GM12878 (cell line): Measurements from ENCODE around the gene DNMBP. TPM values are rescaled to one million over a fixed set of nuclear protein-coding genes. Genes with fewer than 3 reads are reported as not detected.

Experiments used
- ATAC-seq: fragments of 200-7000 bp; cut with Tn5 transposase; 3 replicates; pipeline ENCODE4 v1.9.1; 2020; ENCODE audit warnings: mild to moderate bottlenecking, moderate library complexity
- BruUV-seq: library from RNA; stranded (reverse); fragments of 400-500 nt; replicated peaks from 2 replicates; lab custom pipeline; 2021; lab: Mats Ljungman, UMichigan
- CTCF ChIA-PET: fragments of 300-600 bp; sonication (Branson Sonifier 250); formaldehyde crosslinking; extraction: SDS; loops from one replicate; lab custom pipeline; 2021; ENCODE audit warnings: inconsistent platforms; lab: Yijun Ruan, JAX
- POLR2A ChIA-PET: fragments of 350-600 bp; formaldehyde crosslinking; extraction: SDS; loops from one replicate; lab custom pipeline; 2021; ENCODE audit warnings: inconsistent platforms; lab: Charles Lee
- RAD21 ChIA-PET: fragments of 300-600 bp; sonication (Branson Sonifier 250); formaldehyde crosslinking; loops from one replicate; lab custom pipeline; 2023; ENCODE audit warnings: antibody characterized with exemption; ENCODE audit not compliant: unreplicated experiment; lab: Charles Lee
- SMC1A ChIA-PET: fragments of 300-600 bp; sonication (Branson Sonifier 250); formaldehyde crosslinking; loops from one replicate; lab custom pipeline; 2023; ENCODE audit not compliant: unreplicated experiment, uncharacterized antibody; lab: Charles Lee
- DNase-seq: peaks from one replicate; pipeline ENCODE4 v3.0.0-alpha.2; 2011; ENCODE audit warnings: low read depth, low spot score
- FAIRE-seq: peaks from 3 replicates; lab custom pipeline; 2011; peaks lifted over from hg19 to GRCh38; lab: Jason Lieb, UNC
- H2AFZ ChIP-seq: 2 replicates; pipeline ENCODE4 v1.6.0; 2011; ENCODE audit warnings: low read depth, low read length, control low read depth; ENCODE audit not compliant: control insufficient read depth
- H3K27ac ChIP-seq: 2 replicates; pipeline ENCODE4 v1.5.1; 2011; ENCODE audit warnings: control low read depth; ENCODE audit not compliant: control insufficient read depth, insufficient read depth
- H3K27me3 ChIP-seq, 2 experiments: replicated peaks in 1 of 2; 2 replicates each; pipeline versions ENCODE4 v1.6.0 to v1.6.1; 2011; ENCODE audit warnings: low read length in 1 of 2; ENCODE audit not compliant: control insufficient read depth in 2 of 2, insufficient read depth in 2 of 2
- H3K36me3 ChIP-seq, 2 experiments: 2 replicates each; pipeline ENCODE4 v1.5.1; 2011; ENCODE audit warnings: low read length in 1 of 2; ENCODE audit not compliant: control insufficient read depth in 2 of 2, insufficient read depth in 2 of 2
- H3K4me1 ChIP-seq: 2 replicates; pipeline ENCODE4 v1.6.1; 2011; ENCODE audit warnings: mild to moderate bottlenecking, low read length, moderate library complexity, mixed read lengths; ENCODE audit not compliant: control insufficient read depth, insufficient read depth
- H3K4me2 ChIP-seq: 2 replicates; pipeline ENCODE4 v1.6.0; 2011; ENCODE audit warnings: control low read depth; ENCODE audit not compliant: control insufficient read depth, insufficient read depth
- H3K4me3 ChIP-seq: fragments of 200-600 bp; sonication (generic); 2 replicates; pipeline ENCODE4 v1.5.1; 2016
- H3K79me2 ChIP-seq: 2 replicates; pipeline ENCODE4 v1.6.0; 2011; ENCODE audit warnings: low read length; ENCODE audit not compliant: control insufficient read depth, insufficient read depth
- H3K9ac ChIP-seq: 2 replicates; pipeline ENCODE4 v1.8.0; 2011; ENCODE audit warnings: low read length, control low read depth, mixed read lengths; ENCODE audit not compliant: control insufficient read depth, insufficient read depth
- H3K9me3 ChIP-seq: replicated peaks from 3 replicates; pipeline ENCODE4 v1.5.1; 2011; ENCODE audit warnings: mild to moderate bottlenecking, low read length; ENCODE audit not compliant: control insufficient read depth, insufficient read depth
- H4K20me1 ChIP-seq: 2 replicates; pipeline ENCODE4 v1.6.0; 2011; ENCODE audit not compliant: control insufficient read depth, insufficient read depth
- CEBPB ChIP-seq, 2 experiments: fragments of 150-350 bp in 1 of 2; IDR thresholded peaks; 2 replicates each; pipeline ENCODE4 v1.6.1; 2012 to 2014; ENCODE audit warnings: low read depth in 2 of 2, low read length in 2 of 2, borderline replicate concordance in 1 of 2, inconsistent platforms in 1 of 2
- FOS ChIP-seq: IDR thresholded peaks from 3 replicates; pipeline ENCODE4 v1.6.1; 2011; ENCODE audit warnings: borderline replicate concordance; ENCODE audit not compliant: insufficient read length; ENCODE audit errors: extremely low read depth
- FOXK2 ChIP-seq: fragments of 450-650 bp; IDR thresholded peaks from 2 replicates; pipeline ENCODE4 v1.6.1; 2017; ENCODE audit warnings: mild to moderate bottlenecking, moderate library complexity
- HDAC2 ChIP-seq: fragments of 200-600 bp; sonication (generic); IDR thresholded peaks from 2 replicates; pipeline ENCODE4 v1.6.1; 2017
- HDAC6 ChIP-seq: fragments of 200-600 bp; sonication (generic); IDR thresholded peaks from one replicate; pipeline ENCODE4 v1.8.0; 2017; ENCODE audit warnings: antibody characterized with exemption; ENCODE audit not compliant: unreplicated experiment
- HDGF ChIP-seq: fragments of 450-650 bp; IDR thresholded peaks from 2 replicates; pipeline ENCODE4 v1.6.1; 2016; ENCODE audit warnings: antibody characterized with exemption
- MEF2B ChIP-seq: fragments of 450-650 bp; IDR thresholded peaks from 2 replicates; pipeline ENCODE4 v1.6.1; 2018; ENCODE audit warnings: mild to moderate bottlenecking, moderate library complexity; ENCODE audit not compliant: partially characterized antibody, poor library complexity, severe bottlenecking
- NBN ChIP-seq: fragments of 450-650 bp; IDR thresholded peaks from 2 replicates; pipeline ENCODE4 v1.6.1; 2016
- NR2C2 ChIP-seq: IDR thresholded peaks from 2 replicates; pipeline ENCODE4 v1.6.1; 2011; ENCODE audit warnings: borderline replicate concordance, low read depth; ENCODE audit not compliant: control insufficient read depth, insufficient read length
- POU2F2 ChIP-seq: IDR thresholded peaks from 3 replicates; pipeline ENCODE4 v1.6.1; 2011; ENCODE audit warnings: low read depth, mild to moderate bottlenecking, low read length, borderline replicate concordance
- SIX5 ChIP-seq: IDR thresholded peaks from 2 replicates; pipeline ENCODE4 v1.6.1; 2011; ENCODE audit warnings: mild to moderate bottlenecking, low read depth, low read length, moderate library complexity; ENCODE audit not compliant: severe bottlenecking
- TARDBP ChIP-seq: IDR thresholded peaks from 2 replicates; pipeline ENCODE4 v1.6.1; 2016; ENCODE audit warnings: borderline replicate concordance
- ZNF217 ChIP-seq: fragments of 450-650 bp; IDR thresholded peaks from 2 replicates; pipeline ENCODE4 v1.6.1; 2017; ENCODE audit warnings: antibody characterized with exemption, mild to moderate bottlenecking
- WGBS: methylation state at CpG from one replicate; pipeline ENCODE4 v1.1.6; 2016; ENCODE audit warnings: low lambda C conversion rate; ENCODE audit not compliant: insufficient replicate concordance, insufficient coverage; ENCODE audit errors: missing lambda C conversion rate; 5-methylcytosine and 5-hydroxymethylcytosine counted together
- in situ Hi-C: fragments of 300-500 bp; cut with MboI; formaldehyde crosslinking; loops from 9 replicates; pipeline ENCODE4 v1.14.3; 2018; ENCODE audit warnings: mixed read lengths
- intact Hi-C: fragments of 100-400 bp; cut with micrococcal nuclease; formaldehyde crosslinking; loops from one replicate; pipeline ENCODE4 v1.14.2; 2022; ENCODE audit not compliant: unreplicated experiment
- polyA plus RNA-seq, 11 experiments: library from polyadenylated mRNA; depleted of rRNA in 4 of 11; unstranded in 6 of 11; stranded (reverse) in 5 of 11; fragments of >200 nt; fragmentation: Nextera tagmentation in 4 of 11; fragmentation: Illumina TruSeq in 1 of 11; extraction: Ambion mirVana in 4 of 11; extraction: Trizol in 1 of 11; gene quantifications; 1 replicate in 1 of 11; 2 replicates in 10 of 11; pipeline versions ENCODE4 v1.2.1 to v1.2.3, GENCODE V29; 2011 to 2016; ENCODE audit warnings: inconsistent platforms in 2 of 11, missing spikeins in 2 of 11, low read depth in 1 of 11
- total RNA-seq, 4 experiments: library from RNA; depleted of rRNA in 3 of 4; stranded (reverse); fragments of >200 nt in 3 of 4; fragmentation: Illumina TruSeq in 1 of 4; extraction: Trizol in 1 of 4; gene quantifications; 2 replicates each; pipeline versions ENCODE4 v1.2.1 to v1.2.3, GENCODE V29; 2013 to 2021
- TF ChIP-seq, protein P1 (sequence below): fragments of 450-650 bp; IDR thresholded peaks from 2 replicates; pipeline ENCODE4 v1.6.1; 2017; ENCODE audit warnings: antibody characterized with exemption, mild to moderate bottlenecking, moderate library complexity
- TF ChIP-seq, protein P2 (sequence below): fragments of 450-650 bp; conservative IDR thresholded peaks from 2 replicates; pipeline ENCODE4 v1.6.1; 2017; ENCODE audit warnings: mild to moderate bottlenecking, moderate library complexity
- TF ChIP-seq, protein P3 (sequence below): fragments of 450-650 bp; formaldehyde crosslinking; IDR thresholded peaks from 2 replicates; pipeline ENCODE4 v1.4.0; 2020; ENCODE audit warnings: mild to moderate bottlenecking, moderate library complexity

DNMBP gene
- total and polyA plus RNA-seq, 10 of the 15 experiments (the other 5 are each of a cell fraction or from before 2014, with no cell fraction given) = 7.1 to 45.0 (median 22.0) TPM

DNA sequence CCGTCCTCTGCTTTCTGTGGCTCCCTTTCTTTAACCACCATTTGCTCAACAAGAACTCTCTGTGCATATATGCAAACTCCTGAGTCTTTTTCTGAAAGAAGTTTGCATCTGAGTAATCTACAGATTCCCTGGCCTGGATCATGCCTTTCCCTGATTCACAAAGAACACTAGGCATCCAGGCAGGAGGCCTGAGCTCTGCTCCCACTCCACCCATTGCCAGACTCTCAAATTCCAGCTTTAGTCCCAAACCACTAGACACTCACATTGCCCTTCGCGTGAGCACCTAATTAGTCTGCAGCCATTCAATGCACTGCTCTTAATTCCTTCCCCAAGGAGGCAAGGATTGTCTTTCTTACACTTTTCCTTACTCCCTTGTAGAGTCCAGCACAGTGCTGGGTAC, 166.4 kb downstream of the DNMBP start:
- TF ChIP-seq, protein P1, sequence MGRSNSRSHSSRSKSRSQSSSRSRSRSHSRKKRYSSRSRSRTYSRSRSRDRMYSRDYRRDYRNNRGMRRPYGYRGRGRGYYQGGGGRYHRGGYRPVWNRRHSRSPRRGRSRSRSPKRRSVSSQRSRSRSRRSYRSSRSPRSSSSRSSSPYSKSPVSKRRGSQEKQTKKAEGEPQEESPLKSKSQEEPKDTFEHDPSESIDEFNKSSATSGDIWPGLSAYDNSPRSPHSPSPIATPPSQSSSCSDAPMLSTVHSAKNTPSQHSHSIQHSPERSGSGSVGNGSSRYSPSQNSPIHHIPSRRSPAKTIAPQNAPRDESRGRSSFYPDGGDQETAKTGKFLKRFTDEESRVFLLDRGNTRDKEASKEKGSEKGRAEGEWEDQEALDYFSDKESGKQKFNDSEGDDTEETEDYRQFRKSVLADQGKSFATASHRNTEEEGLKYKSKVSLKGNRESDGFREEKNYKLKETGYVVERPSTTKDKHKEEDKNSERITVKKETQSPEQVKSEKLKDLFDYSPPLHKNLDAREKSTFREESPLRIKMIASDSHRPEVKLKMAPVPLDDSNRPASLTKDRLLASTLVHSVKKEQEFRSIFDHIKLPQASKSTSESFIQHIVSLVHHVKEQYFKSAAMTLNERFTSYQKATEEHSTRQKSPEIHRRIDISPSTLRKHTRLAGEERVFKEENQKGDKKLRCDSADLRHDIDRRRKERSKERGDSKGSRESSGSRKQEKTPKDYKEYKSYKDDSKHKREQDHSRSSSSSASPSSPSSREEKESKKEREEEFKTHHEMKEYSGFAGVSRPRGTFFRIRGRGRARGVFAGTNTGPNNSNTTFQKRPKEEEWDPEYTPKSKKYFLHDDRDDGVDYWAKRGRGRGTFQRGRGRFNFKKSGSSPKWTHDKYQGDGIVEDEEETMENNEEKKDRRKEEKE = no peak
- TF ChIP-seq NBN (no peak), POU2F2 (no peak), FOS (no peak), SIX5 (no peak), MEF2B (no peak), CEBPB (IDR thresholded peaks at IDR 0.05; ENCODE audit: borderline replicate concordance in 1 of 2, low read depth in 2 of 2, low read length in 2 of 2) (no peak), HDAC2 (no peak), NR2C2 (no peak), FOXK2 (no peak), ZNF217 (no peak), TARDBP (no peak), HDGF (no peak), HDAC6 (no peak)
- TF ChIP-seq, protein P2, sequence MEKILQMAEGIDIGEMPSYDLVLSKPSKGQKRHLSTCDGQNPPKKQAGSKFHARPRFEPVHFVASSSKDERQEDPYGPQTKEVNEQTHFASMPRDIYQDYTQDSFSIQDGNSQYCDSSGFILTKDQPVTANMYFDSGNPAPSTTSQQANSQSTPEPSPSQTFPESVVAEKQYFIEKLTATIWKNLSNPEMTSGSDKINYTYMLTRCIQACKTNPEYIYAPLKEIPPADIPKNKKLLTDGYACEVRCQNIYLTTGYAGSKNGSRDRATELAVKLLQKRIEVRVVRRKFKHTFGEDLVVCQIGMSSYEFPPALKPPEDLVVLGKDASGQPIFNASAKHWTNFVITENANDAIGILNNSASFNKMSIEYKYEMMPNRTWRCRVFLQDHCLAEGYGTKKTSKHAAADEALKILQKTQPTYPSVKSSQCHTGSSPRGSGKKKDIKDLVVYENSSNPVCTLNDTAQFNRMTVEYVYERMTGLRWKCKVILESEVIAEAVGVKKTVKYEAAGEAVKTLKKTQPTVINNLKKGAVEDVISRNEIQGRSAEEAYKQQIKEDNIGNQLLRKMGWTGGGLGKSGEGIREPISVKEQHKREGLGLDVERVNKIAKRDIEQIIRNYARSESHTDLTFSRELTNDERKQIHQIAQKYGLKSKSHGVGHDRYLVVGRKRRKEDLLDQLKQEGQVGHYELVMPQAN = no peak
- TF ChIP-seq, protein P3, sequence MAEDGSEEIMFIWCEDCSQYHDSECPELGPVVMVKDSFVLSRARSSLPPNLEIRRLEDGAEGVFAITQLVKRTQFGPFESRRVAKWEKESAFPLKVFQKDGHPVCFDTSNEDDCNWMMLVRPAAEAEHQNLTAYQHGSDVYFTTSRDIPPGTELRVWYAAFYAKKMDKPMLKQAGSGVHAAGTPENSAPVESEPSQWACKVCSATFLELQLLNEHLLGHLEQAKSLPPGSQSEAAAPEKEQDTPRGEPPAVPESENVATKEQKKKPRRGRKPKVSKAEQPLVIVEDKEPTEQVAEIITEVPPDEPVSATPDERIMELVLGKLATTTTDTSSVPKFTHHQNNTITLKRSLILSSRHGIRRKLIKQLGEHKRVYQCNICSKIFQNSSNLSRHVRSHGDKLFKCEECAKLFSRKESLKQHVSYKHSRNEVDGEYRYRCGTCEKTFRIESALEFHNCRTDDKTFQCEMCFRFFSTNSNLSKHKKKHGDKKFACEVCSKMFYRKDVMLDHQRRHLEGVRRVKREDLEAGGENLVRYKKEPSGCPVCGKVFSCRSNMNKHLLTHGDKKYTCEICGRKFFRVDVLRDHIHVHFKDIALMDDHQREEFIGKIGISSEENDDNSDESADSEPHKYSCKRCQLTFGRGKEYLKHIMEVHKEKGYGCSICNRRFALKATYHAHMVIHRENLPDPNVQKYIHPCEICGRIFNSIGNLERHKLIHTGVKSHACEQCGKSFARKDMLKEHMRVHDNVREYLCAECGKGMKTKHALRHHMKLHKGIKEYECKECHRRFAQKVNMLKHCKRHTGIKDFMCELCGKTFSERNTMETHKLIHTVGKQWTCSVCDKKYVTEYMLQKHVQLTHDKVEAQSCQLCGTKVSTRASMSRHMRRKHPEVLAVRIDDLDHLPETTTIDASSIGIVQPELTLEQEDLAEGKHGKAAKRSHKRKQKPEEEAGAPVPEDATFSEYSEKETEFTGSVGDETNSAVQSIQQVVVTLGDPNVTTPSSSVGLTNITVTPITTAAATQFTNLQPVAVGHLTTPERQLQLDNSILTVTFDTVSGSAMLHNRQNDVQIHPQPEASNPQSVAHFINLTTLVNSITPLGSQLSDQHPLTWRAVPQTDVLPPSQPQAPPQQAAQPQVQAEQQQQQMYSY = no peak
- SMC1A ChIA-PET = interaction anchor here (1.2 to 9.1 kb wide), 3 partner anchors 109 to 589 kb away, joined by 3 to 173 read pairs (median 4); no protein-coding TSS in a partner anchor
- 76% methylated on average over 3 of the region's 3 CpGs for WGBS
- FAIRE-seq (no peak), ATAC-seq (no peak), DNase-seq (no peak)
- Histone ChIP-seq H3K9me3 (no peaks in the 10 kb centered on the region), H2AFZ (no peak overlapping the region), H3K27me3 (no peaks in the 10 kb centered on the region), H3K4me1 (0 out of 2 replicates have a peak, but pooled peaks cover 2% of the 10 kb centered on the region), H3K9ac (no peak overlapping the region), H3K4me3 (no peak overlapping the region), H3K36me3 (no peaks in the 10 kb centered on the region), H3K79me2 (no peaks in the 10 kb centered on the region), H3K4me2 (no peak overlapping the region), H3K27ac (no peak overlapping the region), H4K20me1 (no peaks in the 10 kb centered on the region)
- CTCF ChIA-PET = interaction anchor here (1.1 to 15.9 kb wide), 2 partner anchors 11 to 201 kb away, joined by 3 to 340 read pairs; no protein-coding TSS in a partner anchor
- in situ Hi-C loops = loop anchor here (5.0 kb wide), 1 partner anchor 204 kb away; no protein-coding TSS in a partner anchor
- RAD21 ChIA-PET = interaction anchor here (9.4 kb wide), 1 partner anchor 202 kb away, joined by 152 read pairs; no protein-coding TSS in a partner anchor
- intact Hi-C loops = loop anchor here (10.0 kb wide), 1 partner anchor 341 kb away; the partner anchor contains the start of gene ERLIN1
- BruUV-seq = no TSS peak
- POLR2A ChIA-PET = no interaction called here
